Ishikawa (cell line): Measurements from ENCODE around the gene TRIM67.

ENCODE experiments used
- TF ChIP-seq, protein P1 (sequence below): IDR thresholded peaks from 2 replicates; pipeline ENCODE4 v1.6.1; 2012
- TF ChIP-seq, protein P2 (sequence below): IDR thresholded peaks from 2 replicates; pipeline ENCODE4 v1.6.1; 2012

DNA sequence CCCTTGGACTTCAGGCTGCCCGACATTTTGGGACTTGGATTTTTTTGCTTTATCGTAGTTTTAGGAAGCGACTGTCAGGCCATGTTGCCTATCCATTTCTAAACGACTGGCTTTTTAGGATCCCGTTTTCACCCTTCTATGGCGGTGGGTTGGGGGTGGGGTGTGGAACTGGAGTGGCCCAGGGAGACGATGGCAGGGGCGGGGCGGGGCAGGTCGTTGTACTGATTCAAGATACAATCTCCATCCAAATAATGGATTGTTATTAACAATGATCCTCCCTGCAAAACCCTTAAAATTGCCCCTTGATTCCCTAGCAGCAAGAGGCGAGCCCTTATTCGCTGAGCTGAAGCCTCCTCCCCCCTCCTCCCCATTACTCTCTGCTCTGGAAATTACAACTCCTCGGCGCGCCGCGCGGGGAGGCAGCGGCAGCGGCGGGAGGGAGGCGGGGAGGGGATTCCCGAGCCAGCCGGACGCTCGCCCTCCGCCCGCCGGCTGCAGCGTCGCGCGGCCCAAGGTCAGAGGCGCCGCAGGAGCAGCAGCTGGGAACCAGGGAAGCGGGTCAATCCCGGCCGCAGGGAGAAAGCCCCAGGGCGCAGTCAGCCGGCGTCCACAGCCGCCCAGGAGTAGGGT lies at the start of gene TRIM67:
- TF ChIP-seq, protein P1, sequence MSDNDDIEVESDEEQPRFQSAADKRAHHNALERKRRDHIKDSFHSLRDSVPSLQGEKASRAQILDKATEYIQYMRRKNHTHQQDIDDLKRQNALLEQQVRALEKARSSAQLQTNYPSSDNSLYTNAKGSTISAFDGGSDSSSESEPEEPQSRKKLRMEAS: no peak
- TF ChIP-seq, protein P2, sequence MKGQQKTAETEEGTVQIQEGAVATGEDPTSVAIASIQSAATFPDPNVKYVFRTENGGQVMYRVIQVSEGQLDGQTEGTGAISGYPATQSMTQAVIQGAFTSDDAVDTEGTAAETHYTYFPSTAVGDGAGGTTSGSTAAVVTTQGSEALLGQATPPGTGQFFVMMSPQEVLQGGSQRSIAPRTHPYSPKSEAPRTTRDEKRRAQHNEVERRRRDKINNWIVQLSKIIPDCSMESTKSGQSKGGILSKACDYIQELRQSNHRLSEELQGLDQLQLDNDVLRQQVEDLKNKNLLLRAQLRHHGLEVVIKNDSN: no peak
